Measurements from ENCODE around the gene TOM1L2. TPM values are rescaled to one million over a fixed set of nuclear protein-coding genes. Genes with fewer than 3 reads are reported as not detected.

TOM1L2 gene
- total RNA-seq, 1 experiment from 2014 or later, result 24.1 TPM

DNA sequence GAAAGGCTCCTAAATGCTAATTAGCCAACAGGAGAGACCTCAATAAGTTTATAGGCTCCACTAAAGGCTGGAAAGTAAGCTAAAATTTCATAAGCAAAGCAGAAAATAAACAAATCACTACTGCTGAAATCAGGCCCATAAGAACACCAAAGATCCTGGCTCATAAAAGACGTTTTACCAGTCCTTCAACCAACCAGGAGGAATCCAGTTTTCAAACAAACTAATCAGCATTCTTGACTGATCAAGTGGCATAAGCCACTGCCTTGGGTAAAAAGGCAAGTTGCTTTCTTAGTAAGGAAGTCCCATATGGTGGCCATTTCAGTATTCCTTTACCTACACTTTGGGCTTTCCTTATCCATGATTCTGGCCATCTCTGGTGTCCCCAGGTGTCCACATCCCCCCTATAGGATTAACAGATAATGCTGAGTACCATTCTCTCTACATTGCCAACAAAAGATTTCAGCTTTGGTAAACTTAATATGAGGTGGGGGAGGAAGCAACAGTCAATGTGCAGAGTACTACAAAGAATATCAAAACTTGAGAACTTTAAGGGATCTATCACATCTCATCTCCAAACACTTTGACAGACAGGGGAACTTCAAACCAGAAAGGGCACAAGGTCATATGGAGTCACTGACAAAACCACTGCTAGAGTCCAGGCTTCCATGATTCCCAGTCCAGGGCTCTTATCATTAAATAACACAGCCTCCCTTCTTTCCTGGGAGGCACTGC lies 1.3 kb downstream of the TOM1L2 start:
- ChIA-PET POLR2A (no interaction called here), CTCF (no interaction called here), RAD21 (ENCODE audit: low non-redundant PET in 1 of 2, low total read pairs in 2 of 2, uncharacterized antibody in 2 of 2, unreplicated experiment in 2 of 2) (no interaction called here)
- H3K27ac ChIP-seq (ENCODE audit: low read depth, low read length), result 0 out of 2 replicates have a peak overlapping the region, but pooled peaks have one; percentile 62
- intact Hi-C loops (cut with micrococcal nuclease), result loop anchor here (5.0 kb wide), 1 partner anchor 79 kb away; no protein-coding TSS in a partner anchor
- H2AFZ ChIP-seq (ENCODE audit: low read depth, low read length, poor library complexity, severe bottlenecking), result no peak overlapping the region
- no peaks in the 10 kb centered on the region for H3K9me2 ChIP-seq (ENCODE audit: insufficient read depth)
- no peaks in the 10 kb centered on the region for H3K9me3 ChIP-seq (ENCODE audit: control insufficient read depth in 1 of 2, insufficient read depth in 1 of 2, low read depth in 1 of 2, low read length in 2 of 2)
- no peaks in the 10 kb centered on the region for H3K79me2 ChIP-seq (ENCODE audit: insufficient read depth, low read length)
- DNase-seq (ENCODE audit: low read depth, low spot score) (no peak), ATAC-seq (no peak)
- H3K27me3 ChIP-seq (ENCODE audit: insufficient read depth, low read length), result no peaks in the 10 kb centered on the region
- peaks cover 11 to 23% of the 10 kb centered on the region in 2 experiments for H3K4me1 ChIP-seq (ENCODE audit: control insufficient read depth in 1 of 2, insufficient read depth in 2 of 2, low read length in 2 of 2)
- peak overlapping the region; percentile 64 to 65 for H3K4me3 ChIP-seq (replicated peaks in 1 of 2; ENCODE audit: low read depth in 1 of 2, low read length in 2 of 2)
- no peaks in the 10 kb centered on the region for H3K36me3 ChIP-seq (ENCODE audit: control insufficient read depth in 1 of 2, insufficient read depth in 2 of 2, low read length in 2 of 2)
- TSS peak; percentile 60 for BruUV-seq (replicated peaks)
- H3K9ac ChIP-seq (ENCODE audit: low read length), result peak overlapping the region; percentile 70
- H4K20me1 ChIP-seq (ENCODE audit: insufficient read depth), result no peaks in the 10 kb centered on the region
- peak overlapping the region; percentile 82 for H3K4me2 ChIP-seq (ENCODE audit: low read length)
- no peak for TF ChIP-seq TCF7L2 (IDR thresholded peaks at IDR 0.05; ENCODE audit: borderline replicate concordance, extremely low read depth, insufficient read depth, insufficient read length)
- no peak for TF ChIP-seq RAD21 (IDR thresholded peaks at IDR 0.05; ENCODE audit: low read depth)
- TF ChIP-seq, protein P1, sequence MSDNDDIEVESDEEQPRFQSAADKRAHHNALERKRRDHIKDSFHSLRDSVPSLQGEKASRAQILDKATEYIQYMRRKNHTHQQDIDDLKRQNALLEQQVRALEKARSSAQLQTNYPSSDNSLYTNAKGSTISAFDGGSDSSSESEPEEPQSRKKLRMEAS (IDR thresholded peaks at IDR 0.05), result no peak
- no peak for TF ChIP-seq POLR2AphosphoS5 (IDR thresholded peaks at IDR 0.05; ENCODE audit: low read depth, low read length)
- TF ChIP-seq EZH2phosphoT487 (IDR thresholded peaks at IDR 0.05; ENCODE audit: borderline replicate concordance), result no peak
- no peak for TF ChIP-seq EGR1 (IDR thresholded peaks at IDR 0.05; ENCODE audit: low read depth)
- TF ChIP-seq, protein P2, sequence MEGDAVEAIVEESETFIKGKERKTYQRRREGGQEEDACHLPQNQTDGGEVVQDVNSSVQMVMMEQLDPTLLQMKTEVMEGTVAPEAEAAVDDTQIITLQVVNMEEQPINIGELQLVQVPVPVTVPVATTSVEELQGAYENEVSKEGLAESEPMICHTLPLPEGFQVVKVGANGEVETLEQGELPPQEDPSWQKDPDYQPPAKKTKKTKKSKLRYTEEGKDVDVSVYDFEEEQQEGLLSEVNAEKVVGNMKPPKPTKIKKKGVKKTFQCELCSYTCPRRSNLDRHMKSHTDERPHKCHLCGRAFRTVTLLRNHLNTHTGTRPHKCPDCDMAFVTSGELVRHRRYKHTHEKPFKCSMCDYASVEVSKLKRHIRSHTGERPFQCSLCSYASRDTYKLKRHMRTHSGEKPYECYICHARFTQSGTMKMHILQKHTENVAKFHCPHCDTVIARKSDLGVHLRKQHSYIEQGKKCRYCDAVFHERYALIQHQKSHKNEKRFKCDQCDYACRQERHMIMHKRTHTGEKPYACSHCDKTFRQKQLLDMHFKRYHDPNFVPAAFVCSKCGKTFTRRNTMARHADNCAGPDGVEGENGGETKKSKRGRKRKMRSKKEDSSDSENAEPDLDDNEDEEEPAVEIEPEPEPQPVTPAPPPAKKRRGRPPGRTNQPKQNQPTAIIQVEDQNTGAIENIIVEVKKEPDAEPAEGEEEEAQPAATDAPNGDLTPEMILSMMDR (IDR thresholded peaks at IDR 0.05 in 2 of 3, conservative IDR thresholded peaks at IDR 0.05 in 1 of 3; ENCODE audit: borderline replicate concordance in 1 of 3, insufficient read depth in 1 of 3, low read depth in 2 of 3, low read length in 2 of 3), result no peak
